Upper lobe of right lung (tissue), 1 donor: ENCODE measurements around the gene RSPH1. TPM values are rescaled to one million over a fixed set of nuclear protein-coding genes. Genes with fewer than 3 reads are reported as not detected.

Experiments
- ATAC-seq: fragments of 200-7000 bp; cut with Tn5 transposase; one replicate; pipeline ENCODE4 v1.9.1; 2020; ENCODE audit warnings: mild to moderate bottlenecking, moderate library complexity
- DNase-seq: peaks from one replicate; pipeline ENCODE4 v3.0.0-alpha.2; 2020
- H3K27ac ChIP-seq: fragments of 200-600 bp; one replicate; pipeline ENCODE4 v1.8.0; 2022
- H3K27me3 ChIP-seq: fragments of 200-600 bp; one replicate; pipeline ENCODE4 v1.8.0; 2022; ENCODE audit warnings: mild to moderate bottlenecking
- H3K36me3 ChIP-seq: fragments of 200-600 bp; one replicate; pipeline ENCODE4 v1.8.0; 2022
- H3K4me1 ChIP-seq: fragments of 200-600 bp; one replicate; pipeline ENCODE4 v1.8.0; 2022
- H3K4me3 ChIP-seq: fragments of 200-600 bp; one replicate; pipeline ENCODE4 v1.8.0; 2022; ENCODE audit warnings: mild to moderate bottlenecking
- H3K9me3 ChIP-seq: fragments of 200-600 bp; one replicate; pipeline ENCODE4 v1.8.0; 2022
- CTCF ChIP-seq: fragments of 200-600 bp; IDR thresholded peaks from one replicate; pipeline ENCODE4 v1.8.0; 2022; ENCODE audit warnings: antibody characterized with exemption
- intact Hi-C: fragments of 100-400 bp; cut with DNase I; formaldehyde crosslinking; loops from one replicate; pipeline ENCODE4 v1.11.0; 2022
- total RNA-seq: library from RNA; stranded (reverse); fragmentation: NEBNext Ultra II Directional; extraction: Animal tissue kit (Norgen Biotek cat#: 25700); gene quantifications from one replicate; pipeline ENCODE4 v1.2.1, GENCODE V29; 2021
- donor health status: DM: no; HTN: yes; CAD: no; lungs with severe emphysema.

Gene RSPH1
- total RNA-seq, 1 donor from 2014 or later = 0.84 TPM

- peak overlapping the region; percentile 20 for H3K4me3 ChIP-seq
- DNase-seq = no peak
- no peak for TF ChIP-seq CTCF
- H3K27ac ChIP-seq = peak overlapping the region; percentile 88
- intact Hi-C loops = no loop called here
- H3K27me3 ChIP-seq = no peaks in the 10 kb centered on the region
- H3K4me1 ChIP-seq = peaks cover 54% of the 10 kb centered on the region
- H3K9me3 ChIP-seq = no peaks in the 10 kb centered on the region
- H3K36me3 ChIP-seq = peaks cover 16% of the 10 kb centered on the region
- ATAC-seq = peak; percentile 12
Measured at GRCh38 chr21:42525029-42525581, 29.1 kb upstream of the RSPH1 start.

- peak overlapping the region; percentile 88 for H3K27ac ChIP-seq
- ATAC-seq = peak; percentile 84
- peak; percentile 87 for DNase-seq
Measured at GRCh38 chr21:42524341-42525028, 28.5 kb upstream of the RSPH1 start.

GRCh38 chr21:42523941-42524340 is 27.9 kb upstream of the RSPH1 start:
- ATAC-seq = peak; percentile 22
- peak overlapping the region; percentile 88 for H3K27ac ChIP-seq

More at GRCh38 chr21:42524341-42525028, 28.5 kb upstream of the RSPH1 start:
- peaks cover 54% of the 10 kb centered on the region for H3K4me1 ChIP-seq
- no peaks in the 10 kb centered on the region for H3K9me3 ChIP-seq
- intact Hi-C loops = no loop called here
- H3K4me3 ChIP-seq = peak overlapping the region; percentile 20
- no peak for TF ChIP-seq CTCF
- H3K27me3 ChIP-seq = no peaks in the 10 kb centered on the region
- peaks cover 16% of the 10 kb centered on the region for H3K36me3 ChIP-seq

DNA sequence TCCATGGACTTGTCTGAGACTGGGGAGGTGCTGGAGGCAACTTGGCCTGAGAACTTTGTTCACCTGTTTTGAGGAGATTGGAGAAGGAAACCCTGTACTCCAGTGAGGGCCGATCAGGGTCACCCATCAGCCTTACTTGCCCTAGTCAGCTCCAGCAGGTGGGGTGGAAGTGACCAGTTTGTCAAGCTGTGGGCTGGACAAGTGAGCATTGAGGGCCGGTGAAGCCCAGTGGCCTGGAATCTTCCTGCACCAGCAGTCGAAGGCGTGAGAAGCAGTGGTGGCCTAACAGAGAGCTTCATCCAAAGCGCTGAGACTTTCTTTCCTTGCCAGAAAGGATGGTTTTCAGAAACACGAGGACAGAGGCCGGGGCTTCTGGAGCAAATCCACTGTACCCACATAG is 27.2 kb upstream of the RSPH1 start:
- Histone ChIP-seq H3K4me3 (no peak overlapping the region), H3K4me1 (peaks cover 50% of the 10 kb centered on the region), H3K9me3 (no peaks in the 10 kb centered on the region), H3K27ac (no peak overlapping the region), H3K36me3 (peaks cover 28% of the 10 kb centered on the region), H3K27me3 (no peaks in the 10 kb centered on the region)
- no peak for ATAC-seq
- TF ChIP-seq CTCF = no peak
- intact Hi-C loops = no loop called here
- no peak for DNase-seq

More at GRCh38 chr21:42523941-42524340, 27.9 kb upstream of the RSPH1 start:
- Histone ChIP-seq H3K27me3 (no peaks in the 10 kb centered on the region), H3K4me3 (no peak overlapping the region), H3K4me1 (peaks cover 54% of the 10 kb centered on the region), H3K36me3 (peaks cover 21% of the 10 kb centered on the region), H3K9me3 (no peaks in the 10 kb centered on the region)
- DNase-seq = no peak
- intact Hi-C loops = no loop called here
- no peak for TF ChIP-seq CTCF

GRCh38 chr21:42522771-42523170 is 26.7 kb upstream of the RSPH1 start:
- H3K36me3 ChIP-seq = peaks cover 29% of the 10 kb centered on the region
- no peak overlapping the region for H3K27ac ChIP-seq
- no peak for DNase-seq
- no peak overlapping the region for H3K4me3 ChIP-seq
- H3K9me3 ChIP-seq = no peaks in the 10 kb centered on the region
- H3K27me3 ChIP-seq = no peaks in the 10 kb centered on the region
- TF ChIP-seq CTCF = no peak
- H3K4me1 ChIP-seq = peaks cover 46% of the 10 kb centered on the region
- intact Hi-C loops = no loop called here
- no peak for ATAC-seq
